Fibroblast of lung (primary cell): ENCODE results near the gene MCTP2. TPM values are rescaled to one million over a fixed set of nuclear protein-coding genes. Genes with fewer than 3 reads are reported as not detected.
A peak's percentile ranks its signal among the peaks of the same experiment; 100 is the strongest.

ENCODE experiments used
- DNase-seq, 2 donors: peaks; one replicate each; pipeline versions ENCODE4 v3.0.0 to v3.0.0-alpha.2; 2010; ENCODE audit warnings: low read depth in 2 of 2
- H2AFZ ChIP-seq: 2 replicates; pipeline ENCODE4 v1.5.1; 2012; ENCODE audit warnings: low read length, control low read depth, inconsistent platforms
- H3K27ac ChIP-seq: 2 replicates; pipeline ENCODE4 v1.5.1; 2011; ENCODE audit warnings: low read length, control low read depth; ENCODE audit not compliant: insufficient read depth
- H3K27me3 ChIP-seq: 2 replicates; pipeline ENCODE4 v1.5.1; 2011; ENCODE audit warnings: mild to moderate bottlenecking, low read length; ENCODE audit not compliant: control insufficient read depth, insufficient read depth
- H3K36me3 ChIP-seq: 2 replicates; pipeline ENCODE4 v1.5.1; 2011; ENCODE audit warnings: low read length; ENCODE audit not compliant: control insufficient read depth, insufficient read depth
- H3K4me1 ChIP-seq: 2 replicates; pipeline ENCODE4 v1.5.1; 2011; ENCODE audit warnings: low read length; ENCODE audit not compliant: control insufficient read depth, insufficient read depth; ENCODE audit errors: extremely low read depth
- H3K4me2 ChIP-seq: 2 replicates; pipeline ENCODE4 v1.5.1; 2011; ENCODE audit warnings: low read length, control low read depth; ENCODE audit not compliant: insufficient read depth; ENCODE audit errors: extremely low read depth
- H3K4me3 ChIP-seq, 4 experiments: fragments of 200-600 bp in 1 of 4; sonication (generic) in 1 of 4; replicated peaks in 1 of 4; 2 replicates each; pipeline ENCODE4 v1.5.1; 2011 to 2016; ENCODE audit warnings: low read length in 4 of 4, low read depth in 3 of 4, mild to moderate bottlenecking in 3 of 4, control low read depth in 2 of 4, inconsistent platforms in 1 of 4, mixed read lengths in 1 of 4; ENCODE audit not compliant: insufficient read depth in 1 of 4; ENCODE audit errors: control extremely low read depth in 1 of 4
- H3K79me2 ChIP-seq: 2 replicates; pipeline ENCODE4 v1.5.1; 2012; ENCODE audit warnings: mild to moderate bottlenecking, low read length, inconsistent platforms; ENCODE audit not compliant: control insufficient read depth, insufficient read depth
- H3K9ac ChIP-seq: 2 replicates; pipeline ENCODE4 v1.5.1; 2011; ENCODE audit warnings: mild to moderate bottlenecking, low read length, control low read depth; ENCODE audit not compliant: insufficient read depth
- H3K9me3 ChIP-seq: 2 replicates; pipeline ENCODE4 v1.5.1; 2012; ENCODE audit warnings: low read depth, low read length; ENCODE audit not compliant: control insufficient read depth, insufficient read depth
- H4K20me1 ChIP-seq: 2 replicates; pipeline ENCODE4 v1.5.1; 2011; ENCODE audit warnings: low read length; ENCODE audit not compliant: control insufficient read depth, insufficient read depth; ENCODE audit errors: extremely low read depth
- CTCF ChIP-seq, 2 donors: IDR thresholded peaks in 1 of 2; conservative IDR thresholded peaks in 1 of 2; 1 replicate in 1 of 2; 2 replicates in 1 of 2; pipeline ENCODE4 v1.5.1; 2011 to 2012; ENCODE audit warnings: low read length in 2 of 2, control low read depth in 1 of 2, inconsistent platforms in 1 of 2, low read depth in 1 of 2, mild to moderate bottlenecking in 1 of 2
- EZH2 ChIP-seq: IDR thresholded peaks from 2 replicates; pipeline ENCODE4 v1.5.1; 2012; ENCODE audit warnings: low read length, control low read depth, mild to moderate bottlenecking; ENCODE audit errors: missing control alignments
- polyA plus RNA-seq, 2 donors: library from polyadenylated mRNA; depleted of rRNA in 1 of 2; stranded (reverse) in 1 of 2; unstranded in 1 of 2; fragments of >200 nt; gene quantifications; 2 replicates each; pipeline ENCODE4 v1.2.1, GENCODE V29; 2011 to 2012; ENCODE audit warnings: missing spikeins in 1 of 2
- total RNA-seq: library from RNA; depleted of rRNA; stranded (reverse); fragments of >200 nt; gene quantifications from 2 replicates; pipeline ENCODE4 v1.2.1, GENCODE V29; 2014

MCTP2 gene
- total and polyA plus RNA-seq, 2 donors (not counting 1 experiment from before 2014, with no cell fraction given), result 3.6 to 14.5 TPM

- no peak overlapping the region for H3K4me2 ChIP-seq
- no peak overlapping the region for H3K27ac ChIP-seq
- no peaks in the 10 kb centered on the region for H3K79me2 ChIP-seq
- DNase-seq, result peak; percentile 11 to 62
- H3K9ac ChIP-seq, result no peak overlapping the region
- H3K4me3 ChIP-seq, result no peak overlapping the region
- H4K20me1 ChIP-seq, result no peaks in the 10 kb centered on the region
- no peaks in the 10 kb centered on the region for H3K36me3 ChIP-seq
- no peaks in the 10 kb centered on the region for H3K4me1 ChIP-seq
- no peaks in the 10 kb centered on the region for H3K9me3 ChIP-seq
- H2AFZ ChIP-seq, result no peak overlapping the region
- no peaks in the 10 kb centered on the region for H3K27me3 ChIP-seq
- no peak for TF ChIP-seq EZH2
- TF ChIP-seq CTCF (conservative IDR thresholded peaks at IDR 0.05 in 1 of 2, IDR thresholded peaks at IDR 0.05 in 1 of 2; ENCODE audit: low read depth in 1 of 2, low read length in 2 of 2), result peak; percentile 78 to 89
Measured at GRCh38 chr15:94327356-94327936, 96.1 kb downstream of the MCTP2 start.

GRCh38 chr15:94331731-94332130 lies 100.4 kb downstream of the MCTP2 start:
- H3K79me2 ChIP-seq, result no peaks in the 10 kb centered on the region
- no peak overlapping the region for H3K4me3 ChIP-seq
- no peak overlapping the region for H3K27ac ChIP-seq

GRCh38 chr15:94335616-94336015 lies 104.3 kb downstream of the MCTP2 start:
- no peak overlapping the region for H3K27ac ChIP-seq
- H3K27me3 ChIP-seq, result no peaks in the 10 kb centered on the region
- TF ChIP-seq EZH2, result no peak
- no peak for TF ChIP-seq CTCF (conservative IDR thresholded peaks at IDR 0.05 in 1 of 2, IDR thresholded peaks at IDR 0.05 in 1 of 2; ENCODE audit: low read depth in 1 of 2, low read length in 2 of 2)
- peak in 1 of 2 donors; percentile 22 for DNase-seq
- H2AFZ ChIP-seq, result no peak overlapping the region
- no peak overlapping the region for H3K4me3 ChIP-seq
- H3K4me1 ChIP-seq, result no peaks in the 10 kb centered on the region
- no peaks in the 10 kb centered on the region for H4K20me1 ChIP-seq
- H3K4me2 ChIP-seq, result no peak overlapping the region
- no peaks in the 10 kb centered on the region for H3K9me3 ChIP-seq
- no peaks in the 10 kb centered on the region for H3K79me2 ChIP-seq
- no peaks in the 10 kb centered on the region for H3K36me3 ChIP-seq
- H3K9ac ChIP-seq, result no peak overlapping the region

More at GRCh38 chr15:94331731-94332130, 100.4 kb downstream of the MCTP2 start:
- Histone ChIP-seq H3K27me3 (no peaks in the 10 kb centered on the region), H3K4me1 (no peaks in the 10 kb centered on the region), H4K20me1 (no peaks in the 10 kb centered on the region), H2AFZ (no peak overlapping the region), H3K9me3 (no peaks in the 10 kb centered on the region), H3K4me2 (no peak overlapping the region), H3K9ac (no peak overlapping the region), H3K36me3 (no peaks in the 10 kb centered on the region)
- DNase-seq, result no peak
- TF ChIP-seq CTCF (conservative IDR thresholded peaks at IDR 0.05 in 1 of 2, IDR thresholded peaks at IDR 0.05 in 1 of 2; ENCODE audit: low read depth in 1 of 2, low read length in 2 of 2) (no peak), EZH2 (no peak)
